Mesendoderm (in vitro differentiated cells): ENCODE measurements around the gene TRAF3IP3.

Source experiments
- DNase-seq: peaks from one replicate; pipeline ENCODE4 v3.0.0; 2013
- H2AK5ac ChIP-seq: 2 replicates; pipeline ENCODE4 v1.6.1; 2013; ENCODE audit warnings: low read length, inconsistent platforms
- H2BK120ac ChIP-seq: 2 replicates; pipeline ENCODE4 v1.6.1; 2013; ENCODE audit warnings: low read depth, mild to moderate bottlenecking, low read length, moderate library complexity, mixed read lengths
- H2BK15ac ChIP-seq: replicated peaks from 2 replicates; pipeline ENCODE4 v1.6.1; 2013; ENCODE audit warnings: low read depth, mild to moderate bottlenecking, moderate library complexity
- H2BK5ac ChIP-seq: 2 replicates; pipeline ENCODE4 v1.6.1; 2013; ENCODE audit warnings: low read length, inconsistent platforms
- H3K18ac ChIP-seq: 2 replicates; pipeline ENCODE4 v1.6.1; 2013; ENCODE audit warnings: mild to moderate bottlenecking, low read length, mixed read lengths
- H3K23ac ChIP-seq: one replicate; pipeline ENCODE4 v1.6.1; 2013; ENCODE audit warnings: low read length
- H3K27ac ChIP-seq: 2 replicates; pipeline ENCODE4 v1.5.1; 2013; ENCODE audit warnings: low read depth, mild to moderate bottlenecking, inconsistent platforms, low read length, moderate library complexity
- H3K27me3 ChIP-seq: 2 replicates; pipeline ENCODE4 v1.6.1; 2013; ENCODE audit warnings: low read length, control low read depth, mild to moderate bottlenecking, inconsistent platforms; ENCODE audit not compliant: insufficient read depth, poor library complexity
- H3K36me3 ChIP-seq: 2 replicates; pipeline ENCODE4 v1.6.1; 2013; ENCODE audit warnings: low read length, inconsistent platforms; ENCODE audit not compliant: control insufficient read depth, insufficient read depth
- H3K4ac ChIP-seq: one replicate; pipeline ENCODE4 v1.6.1; 2013; ENCODE audit warnings: low read depth, mild to moderate bottlenecking, low read length, moderate library complexity
- H3K4me1 ChIP-seq: 2 replicates; pipeline ENCODE4 v1.6.1; 2013; ENCODE audit warnings: low read depth, low read length, inconsistent platforms; ENCODE audit not compliant: control insufficient read depth
- H3K4me2 ChIP-seq: 2 replicates; pipeline ENCODE4 v1.6.1; 2013; ENCODE audit warnings: low read length
- H3K4me3 ChIP-seq: 2 replicates; pipeline ENCODE4 v1.5.1; 2013; ENCODE audit warnings: mild to moderate bottlenecking, low read length
- H3K56ac ChIP-seq: one replicate; pipeline ENCODE4 v1.6.1; 2013; ENCODE audit warnings: low read length
- H3K79me1 ChIP-seq: 2 replicates; pipeline ENCODE4 v1.6.1; 2013; ENCODE audit warnings: low read length, inconsistent platforms
- H3K79me2 ChIP-seq: 2 replicates; pipeline ENCODE4 v1.6.1; 2013; ENCODE audit warnings: mild to moderate bottlenecking, low read length; ENCODE audit not compliant: control insufficient read depth, insufficient read depth
- H3K9ac ChIP-seq: 2 replicates; pipeline ENCODE4 v1.6.1; 2013; ENCODE audit warnings: low read length, inconsistent platforms
- H4K5ac ChIP-seq: one replicate; pipeline ENCODE4 v1.6.1; 2013; ENCODE audit warnings: low read length
- H4K8ac ChIP-seq: one replicate; pipeline ENCODE4 v1.6.1; 2013; ENCODE audit warnings: low read depth, mild to moderate bottlenecking, control low read depth, low read length, moderate library complexity
- WGBS: extraction: QIAGEN DNeasy Blood & Tissue Kit; methylation state at CpG from one replicate; pipeline ENCODE4 v1.1.7; 2013; ENCODE audit warnings: low lambda C conversion rate, missing lambda C conversion rate; ENCODE audit not compliant: insufficient coverage; ENCODE audit errors: extremely low coverage; 5-methylcytosine and 5-hydroxymethylcytosine counted together

The TRAF3IP3 gene

GRCh38 chr1:209710847-209711246, 45.0 kb upstream of the TRAF3IP3 start:
- no peaks in the 10 kb centered on the region for H3K79me2 ChIP-seq
- no peak overlapping the region for H2BK120ac ChIP-seq
- no peak overlapping the region for H4K5ac ChIP-seq
- no peak for DNase-seq
- no peak overlapping the region for H4K8ac ChIP-seq
- H3K4me1 ChIP-seq, result no peaks in the 10 kb centered on the region
- no peak overlapping the region for H3K18ac ChIP-seq
- H2AK5ac ChIP-seq, result no peak overlapping the region
- H3K27me3 ChIP-seq, result no peaks in the 10 kb centered on the region
- no peak overlapping the region for H3K4ac ChIP-seq
- H3K79me1 ChIP-seq, result no peaks in the 10 kb centered on the region
- H3K56ac ChIP-seq, result no peak overlapping the region
- WGBS, result no CpG with 5 or more reads among the region's 3 CpGs
- H3K9ac ChIP-seq, result no peak overlapping the region
- no peak overlapping the region for H2BK15ac ChIP-seq
- H3K36me3 ChIP-seq, result no peaks in the 10 kb centered on the region
- H3K4me2 ChIP-seq, result no peak overlapping the region
- no peak overlapping the region for H2BK5ac ChIP-seq
- no peak overlapping the region for H3K23ac ChIP-seq
- H3K27ac ChIP-seq, result no peak overlapping the region
- H3K4me3 ChIP-seq, result no peak overlapping the region

DNA sequence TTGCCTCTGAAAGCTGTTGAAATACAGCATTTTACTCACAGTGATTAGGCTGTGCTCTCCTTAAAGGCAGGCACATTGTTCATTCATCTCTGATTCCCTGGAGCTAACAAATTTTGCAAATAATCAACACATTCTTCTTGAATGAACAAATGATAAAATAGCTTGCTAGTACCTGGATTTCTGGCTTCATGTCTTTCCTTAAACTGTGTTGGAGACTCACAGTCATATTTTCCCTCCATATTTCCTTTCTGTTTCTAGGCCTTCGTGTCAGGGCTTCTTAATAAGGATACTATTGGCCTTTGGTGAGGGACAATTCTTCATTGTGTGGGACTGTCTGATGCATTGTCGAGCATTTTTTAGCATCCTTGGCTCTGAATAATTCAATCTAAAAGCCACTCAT, 41.5 kb upstream of the TRAF3IP3 start:
- H4K8ac ChIP-seq, result no peak overlapping the region
- H3K4ac ChIP-seq, result no peak overlapping the region
- no peaks in the 10 kb centered on the region for H3K4me1 ChIP-seq
- H3K56ac ChIP-seq, result no peak overlapping the region
- H3K27me3 ChIP-seq, result no peaks in the 10 kb centered on the region
- no peak overlapping the region for H3K18ac ChIP-seq
- H4K5ac ChIP-seq, result no peak overlapping the region
- no peak overlapping the region for H3K27ac ChIP-seq
- H3K79me1 ChIP-seq, result no peaks in the 10 kb centered on the region
- WGBS, result no CpG with 5 or more reads among the region's 2 CpGs
- no peaks in the 10 kb centered on the region for H3K36me3 ChIP-seq
- H2BK5ac ChIP-seq, result no peak overlapping the region
- H3K23ac ChIP-seq, result no peak overlapping the region
- no peak overlapping the region for H3K9ac ChIP-seq
- H2BK120ac ChIP-seq, result no peak overlapping the region
- H3K4me2 ChIP-seq, result no peak overlapping the region
- no peak for DNase-seq
- no peak overlapping the region for H3K4me3 ChIP-seq
- no peak overlapping the region for H2AK5ac ChIP-seq
- H2BK15ac ChIP-seq, result no peak overlapping the region
- no peaks in the 10 kb centered on the region for H3K79me2 ChIP-seq

- no peaks in the 10 kb centered on the region for H3K4me1 ChIP-seq
- H3K27ac ChIP-seq, result no peak overlapping the region
- no peak overlapping the region for H3K23ac ChIP-seq
- no peaks in the 10 kb centered on the region for H3K36me3 ChIP-seq
- no peak overlapping the region for H3K4ac ChIP-seq
- H3K56ac ChIP-seq, result no peak overlapping the region
- no peaks in the 10 kb centered on the region for H3K79me2 ChIP-seq
- DNase-seq, result no peak
- H3K18ac ChIP-seq, result no peak overlapping the region
- no peak overlapping the region for H2BK15ac ChIP-seq
- no peak overlapping the region for H4K5ac ChIP-seq
- no peak overlapping the region for H3K9ac ChIP-seq
- H3K4me2 ChIP-seq, result no peak overlapping the region
- H2AK5ac ChIP-seq, result no peak overlapping the region
- no peak overlapping the region for H3K4me3 ChIP-seq
- H3K79me1 ChIP-seq, result no peaks in the 10 kb centered on the region
- H4K8ac ChIP-seq, result no peak overlapping the region
- H2BK5ac ChIP-seq, result no peak overlapping the region
- no peak overlapping the region for H2BK120ac ChIP-seq
- H3K27me3 ChIP-seq, result no peaks in the 10 kb centered on the region
These were observed 40.5 kb upstream of the TRAF3IP3 start for GRCh38 chr1:209715314-209715713.

- Histone ChIP-seq H3K4me2 (no peak overlapping the region), H3K23ac (no peak overlapping the region), H4K5ac (no peak overlapping the region), H2BK120ac (no peak overlapping the region), H3K79me1 (no peaks in the 10 kb centered on the region), H3K4ac (no peak overlapping the region), H4K8ac (no peak overlapping the region), H3K27me3 (no peaks in the 10 kb centered on the region), H3K56ac (no peak overlapping the region), H3K4me1 (no peaks in the 10 kb centered on the region), H3K9ac (no peak overlapping the region), H3K27ac (no peak overlapping the region), H3K18ac (no peak overlapping the region), H3K36me3 (no peaks in the 10 kb centered on the region), H3K79me2 (no peaks in the 10 kb centered on the region), H2BK5ac (no peak overlapping the region), H2AK5ac (no peak overlapping the region), H2BK15ac (no peak overlapping the region), H3K4me3 (no peak overlapping the region)
- DNase-seq, result no peak
- whole genome bisulfite sequencing, result no CpG with 5 or more reads among the region's 2 CpGs
These were observed 38.0 kb upstream of the TRAF3IP3 start for GRCh38 chr1:209717818-209718217.

DNA sequence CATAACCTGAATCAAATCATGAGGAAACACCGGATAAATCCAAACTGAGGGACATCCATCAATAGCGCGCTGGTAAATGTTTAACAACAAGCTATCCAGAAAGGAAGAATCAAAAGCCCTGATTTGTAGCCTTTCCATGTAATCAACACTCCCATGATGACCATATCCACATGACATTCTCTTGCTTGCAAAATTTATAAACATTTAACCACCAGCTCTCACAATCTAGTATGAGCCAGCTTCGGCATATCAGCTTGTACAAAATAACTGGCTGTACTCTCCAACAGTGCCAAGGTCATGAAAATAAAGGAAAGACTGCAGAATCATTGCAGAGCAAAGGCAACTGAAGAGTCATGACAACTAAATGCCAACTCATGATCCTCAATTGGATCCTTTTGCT, 35.5 kb upstream of the TRAF3IP3 start:
- Histone ChIP-seq H4K8ac (no peak overlapping the region), H3K9ac (no peak overlapping the region), H3K27ac (no peak overlapping the region), H3K27me3 (no peaks in the 10 kb centered on the region), H4K5ac (no peak overlapping the region), H2BK120ac (no peak overlapping the region), H3K4me3 (no peak overlapping the region), H3K79me2 (no peaks in the 10 kb centered on the region), H2BK5ac (no peak overlapping the region), H3K4ac (no peak overlapping the region), H3K18ac (no peak overlapping the region), H3K36me3 (no peaks in the 10 kb centered on the region), H3K4me1 (no peaks in the 10 kb centered on the region), H3K79me1 (no peaks in the 10 kb centered on the region), H3K23ac (no peak overlapping the region), H3K4me2 (no peak overlapping the region), H2BK15ac (no peak overlapping the region), H3K56ac (no peak overlapping the region), H2AK5ac (no peak overlapping the region)
- no peak for DNase-seq
- no CpG with 5 or more reads among the region's 4 CpGs for WGBS

DNA sequence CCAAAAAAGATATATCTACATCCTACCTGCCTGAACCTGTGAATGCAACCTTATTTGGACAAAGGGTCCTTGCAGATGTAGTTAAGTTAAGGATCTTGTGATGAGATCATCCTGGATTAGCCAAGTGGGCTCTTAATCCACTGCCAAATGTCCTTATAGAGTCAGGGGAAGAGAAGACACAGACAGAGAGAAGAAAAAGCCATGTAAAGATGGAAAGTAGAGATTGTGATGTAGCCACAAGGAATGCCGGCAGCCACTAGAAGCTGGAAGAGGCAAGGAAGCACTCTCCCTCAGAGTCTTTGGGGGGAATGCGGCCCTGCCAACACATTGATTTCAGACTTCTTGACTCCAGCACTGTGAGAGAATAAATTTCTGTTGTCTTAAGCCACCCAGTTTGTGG, 35.0 kb upstream of the TRAF3IP3 start:
- no peak overlapping the region for H3K56ac ChIP-seq
- H3K27me3 ChIP-seq, result no peaks in the 10 kb centered on the region
- H3K4me3 ChIP-seq, result no peak overlapping the region
- DNase-seq, result peak; percentile 21
- no CpG with 5 or more reads among the region's 2 CpGs for WGBS
- no peaks in the 10 kb centered on the region for H3K4me1 ChIP-seq
- H3K79me1 ChIP-seq, result no peaks in the 10 kb centered on the region
- no peak overlapping the region for H2BK5ac ChIP-seq
- no peak overlapping the region for H2BK120ac ChIP-seq
- H3K18ac ChIP-seq, result no peak overlapping the region
- H3K4ac ChIP-seq, result no peak overlapping the region
- H3K23ac ChIP-seq, result no peak overlapping the region
- no peak overlapping the region for H2AK5ac ChIP-seq
- no peak overlapping the region for H3K4me2 ChIP-seq
- no peak overlapping the region for H3K9ac ChIP-seq
- H3K27ac ChIP-seq, result no peak overlapping the region
- H4K5ac ChIP-seq, result no peak overlapping the region
- H2BK15ac ChIP-seq, result no peak overlapping the region
- no peaks in the 10 kb centered on the region for H3K36me3 ChIP-seq
- H4K8ac ChIP-seq, result no peak overlapping the region
- no peaks in the 10 kb centered on the region for H3K79me2 ChIP-seq
